Endodermal cell (in vitro differentiated cells): Measurements from ENCODE around the gene TEC. TPM values are rescaled to one million over a fixed set of nuclear protein-coding genes. Genes with fewer than 3 reads are reported as not detected.

Experiments
- DNase-seq: peaks from one replicate; pipeline ENCODE4 v3.0.0-alpha.2; 2017
- H3K27ac ChIP-seq: 2 replicates; pipeline ENCODE4 v1.5.1; 2013; ENCODE audit warnings: mild to moderate bottlenecking, low read depth, low read length, moderate library complexity
- H3K27me3 ChIP-seq: 2 replicates; pipeline ENCODE4 v1.6.1; 2013; ENCODE audit warnings: mild to moderate bottlenecking, low read length, moderate library complexity; ENCODE audit not compliant: insufficient read depth, control insufficient read depth, poor library complexity, severe bottlenecking
- H3K36me3 ChIP-seq: 2 replicates; pipeline ENCODE4 v1.7.0; 2013; ENCODE audit warnings: mild to moderate bottlenecking, low read length, moderate library complexity; ENCODE audit not compliant: control insufficient read depth, insufficient read depth
- H3K4me1 ChIP-seq: one replicate; pipeline ENCODE4 v1.7.0; 2013; ENCODE audit warnings: low read length; ENCODE audit not compliant: control insufficient read depth, insufficient read depth
- H3K4me3 ChIP-seq: 2 replicates; pipeline ENCODE4 v1.5.1; 2013; ENCODE audit warnings: mild to moderate bottlenecking, low read length, moderate library complexity
- H3K9ac ChIP-seq: 2 replicates; pipeline ENCODE4 v1.6.1; 2013; ENCODE audit warnings: mild to moderate bottlenecking, low read length, moderate library complexity; ENCODE audit not compliant: poor library complexity, severe bottlenecking; ENCODE audit errors: extremely low read depth
- H3K9me3 ChIP-seq: 2 replicates; pipeline ENCODE4 v1.6.1; 2013; ENCODE audit warnings: mild to moderate bottlenecking, low read length, moderate library complexity; ENCODE audit not compliant: control insufficient read depth
- H3K27ac Mint-ChIP-seq: 2 replicates; pipeline ENCODE4 v1.8.0; 2020; ENCODE audit warnings: mixed read lengths
- H3K27me3 Mint-ChIP-seq: 2 replicates; pipeline ENCODE4 v1.8.0; 2021; ENCODE audit warnings: mild to moderate bottlenecking, mixed read lengths; ENCODE audit not compliant: insufficient read depth
- H3K36me3 Mint-ChIP-seq: 2 replicates; pipeline ENCODE4 v1.8.0; 2020; ENCODE audit warnings: low read depth, mixed read lengths
- H3K4me1 Mint-ChIP-seq: 2 replicates; pipeline ENCODE4 v1.8.0; 2020; ENCODE audit warnings: mixed read lengths
- H3K4me3 Mint-ChIP-seq: 2 replicates; pipeline ENCODE4 v1.8.0; 2020; ENCODE audit warnings: mild to moderate bottlenecking, moderate library complexity, mixed read lengths
- H3K9me3 Mint-ChIP-seq: 2 replicates; pipeline ENCODE4 v1.8.0; 2020; ENCODE audit warnings: mild to moderate bottlenecking, mixed read lengths
- WGBS, 2 experiments: methylation state at CpG; one replicate each; pipeline versions ENCODE4 v1.1.5 to v1.1.7; 2013; ENCODE audit warnings: missing lambda C conversion rate in 2 of 2, mixed read lengths in 1 of 2; ENCODE audit not compliant: insufficient coverage in 1 of 2, insufficient read length in 1 of 2; 5-methylcytosine and 5-hydroxymethylcytosine counted together
- total RNA-seq, 2 donors: library from RNA; stranded (reverse); fragmentation: NEBNext Ultra II Directional in 1 of 2; extraction: Animal tissue kit (Norgen Biotek cat#: 25700) in 1 of 2; gene quantifications; 2 replicates in 1 of 2; 3 replicates in 1 of 2; pipeline ENCODE4 v1.2.1, GENCODE V29; 2021
- TF ChIP-seq, protein P1 (sequence below): fragments of 200-600 bp; sonication (generic); conservative IDR thresholded peaks from 2 replicates; pipeline ENCODE4 v1.5.0; 2021; ENCODE audit warnings: antibody characterized with exemption, mild to moderate bottlenecking

The TEC gene
- total RNA-seq, 2 donors from 2014 or later: 3.8 to 5.4 TPM

DNA sequence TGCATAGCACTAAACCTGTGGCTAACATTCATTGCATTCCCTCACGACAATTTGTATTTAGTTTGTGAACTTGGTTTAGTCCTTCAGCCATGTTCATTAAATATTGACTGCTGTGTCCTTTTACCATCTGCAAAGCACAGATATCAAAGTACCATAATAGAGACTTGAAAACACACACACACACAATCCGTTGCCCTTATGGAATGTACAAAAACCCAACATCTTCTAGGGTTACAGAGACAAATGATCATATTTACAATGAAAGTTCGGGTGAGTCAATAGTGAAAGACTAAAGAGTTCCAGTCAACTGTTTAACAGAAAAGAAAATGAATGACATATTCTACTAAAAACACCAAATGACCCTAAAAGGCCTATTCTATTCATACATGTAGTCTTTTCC lies 84.8 kb downstream of the TEC start:
- Histone ChIP-seq H3K9me3 (no peaks in the 10 kb centered on the region), H3K4me1 (peaks cover 6% of the 10 kb centered on the region), H3K4me3 (no peak overlapping the region), H3K27me3 (no peaks in the 10 kb centered on the region), H3K9ac (no peak overlapping the region), H3K27ac (no peak overlapping the region), H3K36me3 (no peaks in the 10 kb centered on the region)
- Mint-ChIP-seq H3K4me3 (no peak overlapping the region), H3K9me3 (peaks cover 13% of the 10 kb centered on the region), H3K4me1 (peaks cover 15% of the 10 kb centered on the region), H3K27ac (no peak overlapping the region), H3K36me3 (no peaks in the 10 kb centered on the region), H3K27me3 (no peaks in the 10 kb centered on the region)
- 99 to 100% methylated on average over 2 to 3 of the region's 3 CpGs for WGBS, 2 experiments
- TF ChIP-seq, protein P1, sequence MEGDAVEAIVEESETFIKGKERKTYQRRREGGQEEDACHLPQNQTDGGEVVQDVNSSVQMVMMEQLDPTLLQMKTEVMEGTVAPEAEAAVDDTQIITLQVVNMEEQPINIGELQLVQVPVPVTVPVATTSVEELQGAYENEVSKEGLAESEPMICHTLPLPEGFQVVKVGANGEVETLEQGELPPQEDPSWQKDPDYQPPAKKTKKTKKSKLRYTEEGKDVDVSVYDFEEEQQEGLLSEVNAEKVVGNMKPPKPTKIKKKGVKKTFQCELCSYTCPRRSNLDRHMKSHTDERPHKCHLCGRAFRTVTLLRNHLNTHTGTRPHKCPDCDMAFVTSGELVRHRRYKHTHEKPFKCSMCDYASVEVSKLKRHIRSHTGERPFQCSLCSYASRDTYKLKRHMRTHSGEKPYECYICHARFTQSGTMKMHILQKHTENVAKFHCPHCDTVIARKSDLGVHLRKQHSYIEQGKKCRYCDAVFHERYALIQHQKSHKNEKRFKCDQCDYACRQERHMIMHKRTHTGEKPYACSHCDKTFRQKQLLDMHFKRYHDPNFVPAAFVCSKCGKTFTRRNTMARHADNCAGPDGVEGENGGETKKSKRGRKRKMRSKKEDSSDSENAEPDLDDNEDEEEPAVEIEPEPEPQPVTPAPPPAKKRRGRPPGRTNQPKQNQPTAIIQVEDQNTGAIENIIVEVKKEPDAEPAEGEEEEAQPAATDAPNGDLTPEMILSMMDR: no peak
- DNase-seq: no peak

DNA sequence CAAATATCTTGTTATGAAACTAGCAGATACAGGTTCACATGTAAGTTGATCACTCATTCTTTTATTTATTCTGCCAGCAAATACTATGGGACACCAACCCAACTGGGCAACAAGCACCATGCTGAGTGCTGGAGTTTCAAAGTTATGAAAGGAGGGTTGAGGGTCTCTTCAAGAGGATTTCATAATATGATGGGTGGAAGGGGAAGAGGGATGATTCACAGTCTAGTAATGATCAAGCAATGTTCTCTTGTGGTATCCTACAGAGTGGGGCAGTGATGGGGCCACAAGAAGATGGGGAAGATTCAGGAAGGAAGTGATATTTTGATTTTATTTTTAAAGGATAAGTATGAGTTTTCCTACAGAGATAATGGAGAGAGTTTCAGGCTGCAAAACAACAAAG lies 89.4 kb downstream of the TEC start:
- Mint-ChIP-seq H3K4me1 (peaks cover 25% of the 10 kb centered on the region), H3K27ac (no peak overlapping the region), H3K27me3 (no peaks in the 10 kb centered on the region), H3K36me3 (peaks cover 9% of the 10 kb centered on the region), H3K9me3 (peaks cover 17% of the 10 kb centered on the region), H3K4me3 (no peak overlapping the region)
- no peak for DNase-seq
- Histone ChIP-seq H3K27ac (no peak overlapping the region), H3K4me3 (no peak overlapping the region), H3K9me3 (peaks cover 7% of the 10 kb centered on the region), H3K27me3 (no peaks in the 10 kb centered on the region), H3K9ac (no peak overlapping the region), H3K4me1 (peaks cover 7% of the 10 kb centered on the region), H3K36me3 (no peaks in the 10 kb centered on the region)
- TF ChIP-seq, protein P1: no peak

DNA sequence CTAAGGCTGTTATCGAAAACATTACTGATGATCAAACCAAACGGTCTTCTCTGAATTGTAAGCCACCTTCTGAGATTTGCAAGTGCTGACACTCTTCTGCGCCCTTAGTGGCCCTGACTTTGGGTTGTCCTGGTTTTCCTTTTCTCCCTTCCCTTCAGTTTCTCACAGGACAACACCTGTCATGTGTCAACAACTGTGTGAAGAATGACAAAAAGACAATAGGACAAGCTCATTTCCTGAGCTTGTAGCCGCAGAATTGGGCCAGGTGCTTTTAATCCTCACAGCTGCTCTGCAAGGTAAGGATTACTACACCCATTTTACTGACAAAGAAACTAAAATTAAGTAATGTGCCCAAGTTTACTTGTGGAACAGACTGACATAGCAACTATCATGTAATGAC lies 90.7 kb downstream of the TEC start:
- WGBS, 2 experiments: 73 to 82% methylated on average over 2 to 4 of the region's 4 CpGs
- Mint-ChIP-seq H3K36me3 (peaks cover 9% of the 10 kb centered on the region), H3K4me1 (peaks cover 30% of the 10 kb centered on the region)

More for the DNA sequence above, 90.7 kb downstream of the TEC start:
- H3K9me3 ChIP-seq: peaks cover 7% of the 10 kb centered on the region
- DNase-seq: peak; percentile 51
- TF ChIP-seq, protein P1: no peak
- H3K27me3 ChIP-seq: no peaks in the 10 kb centered on the region
- Mint-ChIP-seq H3K27me3 (no peaks in the 10 kb centered on the region), H3K27ac (no peak overlapping the region), H3K4me3 (no peak overlapping the region), H3K9me3 (peaks cover 17% of the 10 kb centered on the region)
- no peak overlapping the region for H3K4me3 ChIP-seq
- H3K36me3 ChIP-seq: no peaks in the 10 kb centered on the region
- no peak overlapping the region for H3K9ac ChIP-seq
- peaks cover 9% of the 10 kb centered on the region for H3K4me1 ChIP-seq
- H3K27ac ChIP-seq: no peak overlapping the region
